Neural cell (in vitro differentiated cells): Measurements from ENCODE around the gene CHCHD2. TPM values are rescaled to one million over a fixed set of nuclear protein-coding genes. Genes with fewer than 3 reads are reported as not detected.
"Not testable (repeated sequence)": the region's sequence is repeated elsewhere in the genome, so short reads cannot be mapped to it uniquely, and the experiment has no call there.

ENCODE experiments used
- H2AFZ ChIP-seq: fragments of 200-600, 300-800 bp; sonication (generic), shearing (Covaris generic); 2 replicates; pipeline ENCODE4 v1.6.0; 2014; ENCODE audit warnings: low read depth, mild to moderate bottlenecking, antibody characterized with exemption, low read length, moderate library complexity
- H3F3A ChIP-seq: fragments of 200-600 bp; shearing (Covaris generic); 2 replicates; pipeline ENCODE4 v1.6.1; 2016; ENCODE audit warnings: mild to moderate bottlenecking, moderate library complexity, mixed read lengths, antibody characterized with exemption, low read length; ENCODE audit not compliant: insufficient read depth, poor library complexity, severe bottlenecking
- H3K27ac ChIP-seq: fragments of 200-600, 300-800 bp; sonication (generic), shearing (Covaris generic); 2 replicates; pipeline ENCODE4 v1.5.1; 2014; ENCODE audit warnings: mild to moderate bottlenecking, low read length, moderate library complexity
- H3K27me3 ChIP-seq: fragments of 300-800, 200-600 bp; sonication (generic), shearing (Covaris generic); 2 replicates; pipeline ENCODE4 v1.6.0; 2014; ENCODE audit warnings: mild to moderate bottlenecking, low read depth, low read length, moderate library complexity; ENCODE audit not compliant: insufficient read depth
- H3K36me3 ChIP-seq: fragments of 300-800, 200-600 bp; sonication (generic), shearing (Covaris generic); 2 replicates; pipeline ENCODE4 v1.5.1; 2014; ENCODE audit warnings: mild to moderate bottlenecking, antibody characterized with exemption, low read length, moderate library complexity; ENCODE audit not compliant: insufficient read depth
- H3K4me2 ChIP-seq: fragments of 300-800, 200-600 bp; sonication (generic), shearing (Covaris generic); 2 replicates; pipeline ENCODE4 v1.6.0; 2014; ENCODE audit warnings: mild to moderate bottlenecking, low read length
- H3K4me3 ChIP-seq: fragments of 300-800, 200-600 bp; sonication (generic), shearing (Covaris generic); 2 replicates; pipeline ENCODE4 v1.5.1; 2014; ENCODE audit warnings: mild to moderate bottlenecking, low read length, moderate library complexity
- H3K79me2 ChIP-seq: fragments of 200-600 bp; shearing (Covaris generic); replicated peaks from 2 replicates; pipeline ENCODE4 v1.6.0; 2014; ENCODE audit warnings: mild to moderate bottlenecking, low read length, moderate library complexity; ENCODE audit not compliant: insufficient read depth
- H3K9ac ChIP-seq: fragments of 300-800, 200-600 bp; sonication (generic), shearing (Covaris generic); 2 replicates; pipeline ENCODE4 v1.6.1; 2016; ENCODE audit warnings: mild to moderate bottlenecking, low read length, mixed read lengths
- H3K9me2 ChIP-seq: fragments of 200-600 bp; shearing (Covaris generic); 2 replicates; pipeline ENCODE4 v1.6.1; 2016; ENCODE audit warnings: mild to moderate bottlenecking, low read length, mixed read lengths; ENCODE audit not compliant: insufficient read depth
- H3K9me3 ChIP-seq: fragments of 200-600, 300-800 bp; sonication (generic), shearing (Covaris generic); 2 replicates; pipeline ENCODE4 v1.6.1; 2016; ENCODE audit warnings: mild to moderate bottlenecking, mixed run types, low read length, moderate library complexity, mixed read lengths
- H4K20me1 ChIP-seq: fragments of 200-600 bp; shearing (Covaris generic); 2 replicates; pipeline ENCODE4 v1.6.1; 2016; ENCODE audit warnings: mild to moderate bottlenecking, mixed run types; ENCODE audit not compliant: insufficient read depth
- EP300 ChIP-seq: fragments of 450-650 bp; conservative IDR thresholded peaks from 2 replicates; pipeline ENCODE4 v1.6.1; 2014; ENCODE audit warnings: antibody characterized with exemption, mild to moderate bottlenecking, moderate library complexity; ENCODE audit not compliant: poor library complexity, severe bottlenecking
- EZH2 ChIP-seq: fragments of 200-600, 300-800 bp; shearing (Covaris generic), sonication (generic); IDR thresholded peaks from 2 replicates; pipeline ENCODE4 v1.6.1; 2014; ENCODE audit warnings: antibody characterized with exemption, low read length, borderline replicate concordance, mild to moderate bottlenecking; ENCODE audit not compliant: insufficient read depth, poor library complexity, severe bottlenecking
- MXI1 ChIP-seq: fragments of 450-650 bp; conservative IDR thresholded peaks from 2 replicates; pipeline ENCODE4 v1.6.1; 2014; ENCODE audit warnings: antibody characterized with exemption, mild to moderate bottlenecking; ENCODE audit not compliant: poor library complexity, severe bottlenecking
- POLR2AphosphoS5 ChIP-seq: IDR thresholded peaks from 2 replicates; pipeline ENCODE4 v1.6.1; 2012
- RAD21 ChIP-seq: fragments of 450-650 bp; conservative IDR thresholded peaks from 2 replicates; pipeline ENCODE4 v1.6.1; 2014; ENCODE audit warnings: antibody characterized with exemption, mild to moderate bottlenecking, moderate library complexity
- REST ChIP-seq: IDR thresholded peaks from 2 replicates; pipeline ENCODE4 v1.6.1; 2012; ENCODE audit warnings: borderline replicate concordance
- SMC3 ChIP-seq: fragments of 450-650 bp; conservative IDR thresholded peaks from 2 replicates; pipeline ENCODE4 v1.6.1; 2014; ENCODE audit warnings: antibody characterized with exemption, mild to moderate bottlenecking, moderate library complexity; ENCODE audit not compliant: poor library complexity
- TAF1 ChIP-seq: IDR thresholded peaks from 2 replicates; pipeline ENCODE4 v1.6.1; 2012; ENCODE audit warnings: low read depth
- polyA plus RNA-seq: library from polyadenylated mRNA; depleted of rRNA; stranded (reverse); fragments of >200 nt; gene quantifications from 2 replicates; pipeline ENCODE4 v1.2.3, GENCODE V29; 2014
- TF ChIP-seq, protein P1 (sequence below): fragments of 450-650 bp; IDR thresholded peaks from 2 replicates; pipeline ENCODE4 v1.5.1; 2014; ENCODE audit warnings: antibody characterized with exemption, mild to moderate bottlenecking, moderate library complexity; ENCODE audit not compliant: poor library complexity, severe bottlenecking

Gene CHCHD2
- polyA plus RNA-seq, 1 donor from 2014 or later, result 380 TPM

DNA sequence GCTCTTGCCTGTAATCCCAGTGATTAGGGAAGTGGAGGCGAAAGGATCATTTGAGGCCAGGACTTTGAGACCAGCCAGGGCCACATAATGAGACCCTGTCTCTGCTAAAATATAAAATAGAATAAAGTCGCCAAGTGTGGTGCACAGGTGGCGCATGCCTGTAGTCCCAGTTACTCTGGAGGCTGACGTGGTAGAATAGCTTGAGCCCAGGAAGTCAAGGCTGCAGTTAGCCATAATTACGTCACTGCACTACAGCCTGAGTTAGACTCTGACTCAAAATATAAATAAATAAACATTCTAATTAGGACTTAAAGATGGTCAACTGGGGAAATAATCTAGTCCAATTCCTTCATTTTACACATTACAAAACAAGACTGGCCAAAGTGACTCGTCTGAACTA lies 768 bp downstream of the CHCHD2 start:
- Histone ChIP-seq H3K79me2 (peaks cover 11% of the 10 kb centered on the region), H3K4me3 (peak overlapping the region; percentile 77), H2AFZ (no peak overlapping the region), H3K9ac (peak overlapping the region; percentile 69), H3K27ac (no peak overlapping the region), H4K20me1 (no peaks in the 10 kb centered on the region), H3K9me3 (no peaks in the 10 kb centered on the region), H3K27me3 (no peaks in the 10 kb centered on the region), H3K4me2 (peak overlapping the region; percentile 5), H3F3A (no peaks in the 10 kb centered on the region), H3K9me2 (no peaks in the 10 kb centered on the region), H3K36me3 (no peaks in the 10 kb centered on the region)
- TF ChIP-seq, protein P1, sequence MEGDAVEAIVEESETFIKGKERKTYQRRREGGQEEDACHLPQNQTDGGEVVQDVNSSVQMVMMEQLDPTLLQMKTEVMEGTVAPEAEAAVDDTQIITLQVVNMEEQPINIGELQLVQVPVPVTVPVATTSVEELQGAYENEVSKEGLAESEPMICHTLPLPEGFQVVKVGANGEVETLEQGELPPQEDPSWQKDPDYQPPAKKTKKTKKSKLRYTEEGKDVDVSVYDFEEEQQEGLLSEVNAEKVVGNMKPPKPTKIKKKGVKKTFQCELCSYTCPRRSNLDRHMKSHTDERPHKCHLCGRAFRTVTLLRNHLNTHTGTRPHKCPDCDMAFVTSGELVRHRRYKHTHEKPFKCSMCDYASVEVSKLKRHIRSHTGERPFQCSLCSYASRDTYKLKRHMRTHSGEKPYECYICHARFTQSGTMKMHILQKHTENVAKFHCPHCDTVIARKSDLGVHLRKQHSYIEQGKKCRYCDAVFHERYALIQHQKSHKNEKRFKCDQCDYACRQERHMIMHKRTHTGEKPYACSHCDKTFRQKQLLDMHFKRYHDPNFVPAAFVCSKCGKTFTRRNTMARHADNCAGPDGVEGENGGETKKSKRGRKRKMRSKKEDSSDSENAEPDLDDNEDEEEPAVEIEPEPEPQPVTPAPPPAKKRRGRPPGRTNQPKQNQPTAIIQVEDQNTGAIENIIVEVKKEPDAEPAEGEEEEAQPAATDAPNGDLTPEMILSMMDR, result no peak
- TF ChIP-seq SMC3 (no peak), EZH2 (no peak), MXI1 (no peak), TAF1 (no peak), REST (no peak), RAD21 (no peak), EP300 (no peak)

- not testable (repeated sequence) for H3K27ac ChIP-seq, H3K9me2 ChIP-seq, H3K9me3 ChIP-seq, H3K4me2 ChIP-seq, H3K9ac ChIP-seq, H3K4me3 ChIP-seq, H4K20me1 ChIP-seq, H3K27me3 ChIP-seq, H3K36me3 ChIP-seq, H3F3A ChIP-seq, H2AFZ ChIP-seq
- peaks cover 11% of the 10 kb centered on the region for H3K79me2 ChIP-seq
Observed at GRCh38 chr7:56104138-56104537, 2.1 kb downstream of the CHCHD2 start.

- Histone ChIP-seq H3K9ac (no peak overlapping the region), H3K79me2 (no peaks in the 10 kb centered on the region), H3K36me3 (no peaks in the 10 kb centered on the region), H3K9me3 (no peaks in the 10 kb centered on the region), H3K4me3 (no peak overlapping the region), H3K4me2 (no peak overlapping the region), H3K27me3 (no peaks in the 10 kb centered on the region), H2AFZ (no peak overlapping the region), H3F3A (no peaks in the 10 kb centered on the region), H3K9me2 (no peaks in the 10 kb centered on the region), H3K27ac (no peak overlapping the region), H4K20me1 (no peaks in the 10 kb centered on the region)
- TF ChIP-seq EP300 (no peak), SMC3 (no peak), POLR2AphosphoS5 (no peak), TAF1 (no peak), EZH2 (no peak)
Observed at GRCh38 chr7:56099653-56100052, 6.6 kb downstream of the CHCHD2 start.

- not testable (repeated sequence) for H3K9me3 ChIP-seq, H3K79me2 ChIP-seq, H3K9me2 ChIP-seq, H2AFZ ChIP-seq, H3K36me3 ChIP-seq, H3K9ac ChIP-seq, H3K27ac ChIP-seq, H3F3A ChIP-seq, H3K4me2 ChIP-seq, H3K4me3 ChIP-seq, H4K20me1 ChIP-seq, H3K27me3 ChIP-seq
Observed at GRCh38 chr7:56098187-56099008, 7.9 kb downstream of the CHCHD2 start.
